ENCODE results near the gene PDCD2L. TPM values are rescaled to one million over a fixed set of nuclear protein-coding genes. Genes with fewer than 3 reads are reported as not detected.

The PDCD2L gene
- total RNA-seq, 1 experiment from 2014 or later, result 14.8 TPM

GRCh38 chr19:34457446-34457845 is 53.2 kb downstream of the PDCD2L start:
- Histone ChIP-seq H3K4me2 (no peak overlapping the region), H3F3A (ENCODE audit: insufficient read depth, low read depth) (peaks cover 30% of the 10 kb centered on the region), H3K4me1 (replicated peaks; ENCODE audit: insufficient read depth) (peaks cover 22% of the 10 kb centered on the region), H3K79me2 (ENCODE audit: low read depth) (peaks cover 27% of the 10 kb centered on the region), H3K9me3 (ENCODE audit: insufficient read depth, low read depth) (no peaks in the 10 kb centered on the region), H4K20me1 (ENCODE audit: insufficient read depth) (peaks cover 53% of the 10 kb centered on the region), H2AFZ (no peak overlapping the region), H3K4me3 (no peak overlapping the region), H3K27ac (no peak overlapping the region), H3K36me3 (ENCODE audit: low read depth) (peaks cover 46% of the 10 kb centered on the region), H3K9me2 (ENCODE audit: insufficient read depth) (no peaks in the 10 kb centered on the region), H3K27me3 (ENCODE audit: insufficient read depth, low read depth) (no peaks in the 10 kb centered on the region)
- ChIA-PET POLR2A (ENCODE audit: unreplicated experiment) (interaction anchor here (0.6 kb wide), 1 partner anchor 280 kb away, joined by 4 read pairs; no protein-coding TSS in a partner anchor), CTCF (interaction anchor here (0.6 kb wide), 1 partner anchor 417 kb away, joined by 3 read pairs; no protein-coding TSS in a partner anchor)
- no peak for TF ChIP-seq CTCF (conservative IDR thresholded peaks at IDR 0.05)
- TF ChIP-seq EZH2 (IDR thresholded peaks at IDR 0.05; ENCODE audit: low read depth), result no peak
- no peak for DNase-seq
- intact Hi-C loops (cut with micrococcal nuclease; ENCODE audit: unreplicated experiment), result no loop called here
- BruUV-seq (replicated peaks), result no TSS peak

GRCh38 chr19:34458677-34459076 is 54.5 kb downstream of the PDCD2L start:
- Histone ChIP-seq H3K36me3 (ENCODE audit: low read depth) (peaks cover 38% of the 10 kb centered on the region), H3K9me3 (ENCODE audit: insufficient read depth, low read depth) (no peaks in the 10 kb centered on the region), H3F3A (ENCODE audit: insufficient read depth, low read depth) (peaks cover 31% of the 10 kb centered on the region), H3K79me2 (ENCODE audit: low read depth) (peaks cover 27% of the 10 kb centered on the region), H3K27ac (no peak overlapping the region), H3K4me1 (replicated peaks; ENCODE audit: insufficient read depth) (peaks cover 22% of the 10 kb centered on the region), H3K27me3 (ENCODE audit: insufficient read depth, low read depth) (no peaks in the 10 kb centered on the region), H3K9me2 (ENCODE audit: insufficient read depth) (no peaks in the 10 kb centered on the region), H3K4me2 (no peak overlapping the region), H3K4me3 (no peak overlapping the region), H2AFZ (no peak overlapping the region), H4K20me1 (ENCODE audit: insufficient read depth) (peaks cover 49% of the 10 kb centered on the region)
- ChIA-PET CTCF (no interaction called here), POLR2A (ENCODE audit: unreplicated experiment) (no interaction called here)
- BruUV-seq (replicated peaks), result no TSS peak
- TF ChIP-seq CTCF (conservative IDR thresholded peaks at IDR 0.05) (no peak), EZH2 (IDR thresholded peaks at IDR 0.05; ENCODE audit: low read depth) (no peak)
- no peak for DNase-seq
- intact Hi-C loops (cut with micrococcal nuclease; ENCODE audit: unreplicated experiment), result no loop called here

DNA sequence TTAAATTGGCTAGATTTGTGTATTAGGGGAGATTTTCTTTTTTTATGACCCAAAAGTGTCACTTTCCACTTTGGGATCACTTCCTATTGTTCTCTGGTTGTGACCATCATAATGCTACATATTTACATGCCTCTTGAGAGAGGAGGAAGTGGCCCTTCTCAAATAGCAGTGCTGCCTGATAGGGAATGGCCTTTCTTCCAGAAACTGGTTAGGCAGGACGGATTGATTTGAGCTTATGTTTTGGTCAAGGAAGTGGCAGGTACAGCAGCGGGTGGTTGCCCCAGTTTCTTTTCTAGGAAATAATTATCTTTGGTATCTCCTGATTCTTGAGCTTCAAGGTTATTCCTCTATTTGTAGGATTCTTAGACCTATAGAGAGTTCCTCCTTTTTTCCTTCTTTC is 55.4 kb downstream of the PDCD2L start:
- TF ChIP-seq EZH2 (IDR thresholded peaks at IDR 0.05; ENCODE audit: low read depth) (no peak), CTCF (conservative IDR thresholded peaks at IDR 0.05) (no peak)
- Histone ChIP-seq H3K27me3 (ENCODE audit: insufficient read depth, low read depth) (no peaks in the 10 kb centered on the region), H3K4me2 (peak overlapping the region; percentile 47), H3K9me2 (ENCODE audit: insufficient read depth) (no peaks in the 10 kb centered on the region), H3K27ac (peak overlapping the region; percentile 28), H2AFZ (no peak overlapping the region), H4K20me1 (ENCODE audit: insufficient read depth) (peaks cover 49% of the 10 kb centered on the region), H3K79me2 (ENCODE audit: low read depth) (peaks cover 26% of the 10 kb centered on the region), H3K9me3 (ENCODE audit: insufficient read depth, low read depth) (no peaks in the 10 kb centered on the region), H3F3A (ENCODE audit: insufficient read depth, low read depth) (peaks cover 31% of the 10 kb centered on the region), H3K4me3 (no peak overlapping the region), H3K4me1 (replicated peaks; ENCODE audit: insufficient read depth) (peaks cover 22% of the 10 kb centered on the region), H3K36me3 (ENCODE audit: low read depth) (peaks cover 38% of the 10 kb centered on the region)
- intact Hi-C loops (cut with micrococcal nuclease; ENCODE audit: unreplicated experiment), result no loop called here
- ChIA-PET CTCF (no interaction called here), POLR2A (ENCODE audit: unreplicated experiment) (interaction anchor here (0.6 kb wide), 2 partner anchors 30 to 143 kb away, joined by 3 to 4 read pairs; no protein-coding TSS in a partner anchor)
- peak; percentile 51 to 92 for DNase-seq
- BruUV-seq (replicated peaks), result no TSS peak
